Coronary artery (tissue), 2 donors: ENCODE results near the gene MIX23.

Experiments used
- DNase-seq: peaks from one replicate; pipeline ENCODE4 v3.0.0-alpha.2; 2017; ENCODE audit warnings: low spot score
- H3K27ac ChIP-seq, 2 donors: fragments of 200-600 bp; sonication (generic); one replicate each; pipeline ENCODE4 v1.5.1; 2016 to 2019
- H3K4me3 ChIP-seq: fragments of 200-600 bp; sonication (generic); 2 replicates; pipeline ENCODE4 v1.5.1; 2016; ENCODE audit warnings: mild to moderate bottlenecking, moderate library complexity
- CTCF ChIP-seq: fragments of 200-600 bp; sonication (generic); IDR thresholded peaks from one replicate; pipeline ENCODE4 v1.5.1; 2019; ENCODE audit warnings: antibody characterized with exemption

MIX23 gene

GRCh38 chr3:122407946-122408345 lies 24.9 kb upstream of the MIX23 start:
- DNase-seq: no peak
- Histone ChIP-seq H3K4me3 (no peak overlapping the region), H3K27ac (no peak overlapping the region)
- no peak for TF ChIP-seq CTCF

- Histone ChIP-seq H3K27ac (no peak overlapping the region), H3K4me3 (no peak overlapping the region)
- no peak for TF ChIP-seq CTCF
- no peak for DNase-seq
Observed at GRCh38 chr3:122406198-122406597, 23.2 kb upstream of the MIX23 start.

- no peak for TF ChIP-seq CTCF
- H3K4me3 ChIP-seq: no peak overlapping the region
Observed at GRCh38 chr3:122405015-122405414, 22.0 kb upstream of the MIX23 start.

GRCh38 chr3:122403489-122403888 lies 20.5 kb upstream of the MIX23 start:
- no peak for TF ChIP-seq CTCF
- Histone ChIP-seq H3K4me3 (no peak overlapping the region), H3K27ac (no peak overlapping the region)
- no peak for DNase-seq

More at GRCh38 chr3:122405015-122405414, 22.0 kb upstream of the MIX23 start:
- no peak overlapping the region for H3K27ac ChIP-seq
- no peak for DNase-seq

- no peak for DNase-seq
- Histone ChIP-seq H3K4me3 (no peak overlapping the region), H3K27ac (no peak overlapping the region)
- TF ChIP-seq CTCF: no peak
Observed at GRCh38 chr3:122398920-122399319, 15.9 kb upstream of the MIX23 start.

- TF ChIP-seq CTCF: no peak
- H3K4me3 ChIP-seq: no peak overlapping the region
- no peak overlapping the region for H3K27ac ChIP-seq
- no peak for DNase-seq
Observed at GRCh38 chr3:122397201-122397600, 14.2 kb upstream of the MIX23 start.

- Histone ChIP-seq H3K27ac (no peak overlapping the region), H3K4me3 (no peak overlapping the region)
- no peak for TF ChIP-seq CTCF
- no peak for DNase-seq
Observed at GRCh38 chr3:122396511-122396910, 13.5 kb upstream of the MIX23 start.
